ENCODE data around the gene NPEPL1.

GRCh38 chr20:58658760-58659159 lies 33.8 kb upstream of the NPEPL1 start:
- TF ChIP-seq CTCF (IDR thresholded peaks at IDR 0.05) (no peak), POLR2A (IDR thresholded peaks at IDR 0.05) (no peak)
